ENCODE results near the gene OPA1.

The OPA1 gene

GRCh38 chr3:193640165-193640715 lies 47.2 kb downstream of the OPA1 start:
- no peaks in the 10 kb centered on the region for H3K27me3 ChIP-seq (ENCODE audit: control insufficient read depth in 3 of 3, insufficient read depth in 3 of 3, low read depth in 1 of 3, low read length in 3 of 3)
- WGBS, 2 donors (ENCODE audit: extremely low coverage in 2 of 2, insufficient read length in 2 of 2, insufficient replicate concordance in 1 of 2): no CpG with 5 or more reads among the region's 5 CpGs
- H3K27ac ChIP-seq (replicated peaks; ENCODE audit: low read length): no peak overlapping the region
- DNase-seq (ENCODE audit: low spot score): no peak
- no peaks in the 10 kb centered on the region for H3K79me1 ChIP-seq (ENCODE audit: low read depth, low read length)
- no peak overlapping the region for H2BK5ac ChIP-seq (ENCODE audit: low read length)
- H4K91ac ChIP-seq (ENCODE audit: low read depth, low read length, poor library complexity): no peak overlapping the region
- H2BK120ac ChIP-seq (ENCODE audit: low read depth, low read length): no peak overlapping the region
- H2AFZ ChIP-seq (ENCODE audit: low read length): no peak overlapping the region
- H3K18ac ChIP-seq (ENCODE audit: low read length): no peak overlapping the region
- no peaks in the 10 kb centered on the region for H3K4me1 ChIP-seq (ENCODE audit: control insufficient read depth in 2 of 2, insufficient read depth in 1 of 2, low read depth in 1 of 2, low read length in 2 of 2)
- peaks cover 10 to 97% of the 10 kb centered on the region in 2 donors for H3K36me3 ChIP-seq (replicated peaks in 1 of 2; ENCODE audit: control insufficient read depth in 2 of 2, insufficient read depth in 2 of 2, low read length in 2 of 2)
- no peak overlapping the region for H3K4me2 ChIP-seq (ENCODE audit: insufficient read depth, low read length, poor library complexity, severe bottlenecking)
- H4K8ac ChIP-seq (ENCODE audit: low read depth, low read length): no peak overlapping the region
- H2AK5ac ChIP-seq (ENCODE audit: low read depth, low read length): no peak overlapping the region
- no peak overlapping the region for H3K4ac ChIP-seq (ENCODE audit: low read length)
- no peak overlapping the region for H2BK12ac ChIP-seq (ENCODE audit: low read length)
- peaks cover 0 to 2% of the 10 kb centered on the region in 2 donors for H3K9me3 ChIP-seq (replicated peaks in 1 of 2; ENCODE audit: control insufficient read depth in 2 of 2, insufficient read depth in 1 of 2, low read depth in 1 of 2, low read length in 2 of 2)
- H3K9ac ChIP-seq (ENCODE audit: low read depth, low read length, poor library complexity): no peak overlapping the region
- H3K14ac ChIP-seq (ENCODE audit: low read length): no peak overlapping the region
- H3K4me3 ChIP-seq (ENCODE audit: low read length in 2 of 2): no peak overlapping the region
- H3K23ac ChIP-seq (ENCODE audit: low read depth, low read length, poor library complexity): no peak overlapping the region
- no peak overlapping the region for H2BK15ac ChIP-seq (ENCODE audit: low read length)

- H4K8ac ChIP-seq (ENCODE audit: low read depth, low read length): no peak overlapping the region
- no peaks in the 10 kb centered on the region for H3K79me1 ChIP-seq (ENCODE audit: low read depth, low read length)
- H3K14ac ChIP-seq (ENCODE audit: low read length): no peak overlapping the region
- no peak overlapping the region for H2BK15ac ChIP-seq (ENCODE audit: low read length)
- no peak overlapping the region for H2BK120ac ChIP-seq (ENCODE audit: low read depth, low read length)
- H2AK5ac ChIP-seq (ENCODE audit: low read depth, low read length): no peak overlapping the region
- H2BK5ac ChIP-seq (ENCODE audit: low read length): no peak overlapping the region
- H3K27ac ChIP-seq (replicated peaks; ENCODE audit: low read length): no peak overlapping the region
- peaks cover 0 to 2% of the 10 kb centered on the region in 2 donors for H3K9me3 ChIP-seq (replicated peaks in 1 of 2; ENCODE audit: control insufficient read depth in 2 of 2, insufficient read depth in 1 of 2, low read depth in 1 of 2, low read length in 2 of 2)
- no CpG with 5 or more reads among the region's 4 CpGs for WGBS, 2 donors (ENCODE audit: extremely low coverage in 2 of 2, insufficient read length in 2 of 2, insufficient replicate concordance in 1 of 2)
- no peak overlapping the region for H3K9ac ChIP-seq (ENCODE audit: low read depth, low read length, poor library complexity)
- no peak overlapping the region for H2BK12ac ChIP-seq (ENCODE audit: low read length)
- peaks cover 10 to 98% of the 10 kb centered on the region in 2 donors for H3K36me3 ChIP-seq (replicated peaks in 1 of 2; ENCODE audit: control insufficient read depth in 2 of 2, insufficient read depth in 2 of 2, low read length in 2 of 2)
- H3K18ac ChIP-seq (ENCODE audit: low read length): no peak overlapping the region
- H3K4ac ChIP-seq (ENCODE audit: low read length): no peak overlapping the region
- H3K23ac ChIP-seq (ENCODE audit: low read depth, low read length, poor library complexity): no peak overlapping the region
- no peaks in the 10 kb centered on the region for H3K4me1 ChIP-seq (ENCODE audit: control insufficient read depth in 2 of 2, insufficient read depth in 1 of 2, low read depth in 1 of 2, low read length in 2 of 2)
- H3K27me3 ChIP-seq (ENCODE audit: control insufficient read depth in 3 of 3, insufficient read depth in 3 of 3, low read depth in 1 of 3, low read length in 3 of 3): no peaks in the 10 kb centered on the region
- no peak for DNase-seq (ENCODE audit: low spot score)
- no peak overlapping the region for H2AFZ ChIP-seq (ENCODE audit: low read length)
- no peak overlapping the region for H3K4me3 ChIP-seq (ENCODE audit: low read length in 2 of 2)
- H3K4me2 ChIP-seq (ENCODE audit: insufficient read depth, low read length, poor library complexity, severe bottlenecking): no peak overlapping the region
- H4K91ac ChIP-seq (ENCODE audit: low read depth, low read length, poor library complexity): no peak overlapping the region
These were observed 47.9 kb downstream of the OPA1 start for GRCh38 chr3:193640728-193641439.

- H4K91ac ChIP-seq (ENCODE audit: low read depth, low read length, poor library complexity): no peak overlapping the region
- no peak overlapping the region for H3K9ac ChIP-seq (ENCODE audit: low read depth, low read length, poor library complexity)
- H3K14ac ChIP-seq (ENCODE audit: low read length): no peak overlapping the region
- H3K79me1 ChIP-seq (ENCODE audit: low read depth, low read length): no peaks in the 10 kb centered on the region
- no peak overlapping the region for H3K4me2 ChIP-seq (ENCODE audit: insufficient read depth, low read length, poor library complexity, severe bottlenecking)
- H3K4ac ChIP-seq (ENCODE audit: low read length): no peak overlapping the region
- no peak overlapping the region for H2BK5ac ChIP-seq (ENCODE audit: low read length)
- H2BK12ac ChIP-seq (ENCODE audit: low read length): no peak overlapping the region
- no peaks in the 10 kb centered on the region for H3K27me3 ChIP-seq (ENCODE audit: control insufficient read depth in 3 of 3, insufficient read depth in 3 of 3, low read depth in 1 of 3, low read length in 3 of 3)
- no peak overlapping the region for H2AK5ac ChIP-seq (ENCODE audit: low read depth, low read length)
- DNase-seq (ENCODE audit: low spot score): no peak
- H3K4me1 ChIP-seq (ENCODE audit: control insufficient read depth in 2 of 2, insufficient read depth in 1 of 2, low read depth in 1 of 2, low read length in 2 of 2): no peaks in the 10 kb centered on the region
- no peak overlapping the region for H3K4me3 ChIP-seq (ENCODE audit: low read length in 2 of 2)
- H3K23ac ChIP-seq (ENCODE audit: low read depth, low read length, poor library complexity): no peak overlapping the region
- H3K18ac ChIP-seq (ENCODE audit: low read length): no peak overlapping the region
- WGBS, 2 donors (ENCODE audit: extremely low coverage in 2 of 2, insufficient read length in 2 of 2, insufficient replicate concordance in 1 of 2): no CpG with 5 or more reads among the region's 3 CpGs
- no peak overlapping the region for H2BK120ac ChIP-seq (ENCODE audit: low read depth, low read length)
- H2BK15ac ChIP-seq (ENCODE audit: low read length): no peak overlapping the region
- no peak overlapping the region for H3K27ac ChIP-seq (replicated peaks; ENCODE audit: low read length)
- H3K36me3 ChIP-seq (replicated peaks in 1 of 2; ENCODE audit: control insufficient read depth in 2 of 2, insufficient read depth in 2 of 2, low read length in 2 of 2): peaks cover 10 to 98% of the 10 kb centered on the region in 2 donors
- peaks cover 0 to 2% of the 10 kb centered on the region in 2 donors for H3K9me3 ChIP-seq (replicated peaks in 1 of 2; ENCODE audit: control insufficient read depth in 2 of 2, insufficient read depth in 1 of 2, low read depth in 1 of 2, low read length in 2 of 2)
- no peak overlapping the region for H4K8ac ChIP-seq (ENCODE audit: low read depth, low read length)
- no peak overlapping the region for H2AFZ ChIP-seq (ENCODE audit: low read length)
These were observed 48.4 kb downstream of the OPA1 start for GRCh38 chr3:193641440-193641775.

GRCh38 chr3:193645806-193646205 lies 52.8 kb downstream of the OPA1 start:
- Histone ChIP-seq H2AK5ac (ENCODE audit: low read depth, low read length) (no peak overlapping the region), H3K9me3 (replicated peaks in 1 of 2; ENCODE audit: control insufficient read depth in 2 of 2, insufficient read depth in 1 of 2, low read depth in 1 of 2, low read length in 2 of 2) (no peaks in the 10 kb centered on the region), H2BK120ac (ENCODE audit: low read depth, low read length) (no peak overlapping the region), H3K36me3 (replicated peaks in 1 of 2; ENCODE audit: control insufficient read depth in 2 of 2, insufficient read depth in 2 of 2, low read length in 2 of 2) (peaks cover 6 to 98% of the 10 kb centered on the region in 2 donors), H4K91ac (ENCODE audit: low read depth, low read length, poor library complexity) (no peak overlapping the region), H3K9ac (ENCODE audit: low read depth, low read length, poor library complexity) (no peak overlapping the region), H2AFZ (ENCODE audit: low read length) (no peak overlapping the region), H3K4ac (ENCODE audit: low read length) (no peak overlapping the region), H3K23ac (ENCODE audit: low read depth, low read length, poor library complexity) (no peak overlapping the region), H2BK12ac (ENCODE audit: low read length) (no peak overlapping the region), H3K4me3 (ENCODE audit: low read length in 2 of 2) (no peak overlapping the region), H4K8ac (ENCODE audit: low read depth, low read length) (no peak overlapping the region), H3K18ac (ENCODE audit: low read length) (no peak overlapping the region), H3K27me3 (ENCODE audit: control insufficient read depth in 3 of 3, insufficient read depth in 3 of 3, low read depth in 1 of 3, low read length in 3 of 3) (no peaks in the 10 kb centered on the region), H3K4me1 (ENCODE audit: control insufficient read depth in 2 of 2, insufficient read depth in 1 of 2, low read depth in 1 of 2, low read length in 2 of 2) (no peaks in the 10 kb centered on the region), H2BK5ac (ENCODE audit: low read length) (no peak overlapping the region), H3K79me1 (ENCODE audit: low read depth, low read length) (no peaks in the 10 kb centered on the region), H2BK15ac (ENCODE audit: low read length) (no peak overlapping the region), H3K14ac (ENCODE audit: low read length) (no peak overlapping the region), H3K27ac (replicated peaks; ENCODE audit: low read length) (no peak overlapping the region), H3K4me2 (ENCODE audit: insufficient read depth, low read length, poor library complexity, severe bottlenecking) (no peak overlapping the region)
- WGBS, 2 donors (ENCODE audit: extremely low coverage in 2 of 2, insufficient read length in 2 of 2, insufficient replicate concordance in 1 of 2): no CpG with 5 or more reads among the region's 6 CpGs
- no peak for DNase-seq (ENCODE audit: low spot score)
